ENCODE measurements around the gene FKBP7.
"Not testable (repeated sequence)": the region's sequence is repeated elsewhere in the genome, so short reads cannot be mapped to it uniquely, and the experiment has no call there.

FKBP7 gene, protein sequence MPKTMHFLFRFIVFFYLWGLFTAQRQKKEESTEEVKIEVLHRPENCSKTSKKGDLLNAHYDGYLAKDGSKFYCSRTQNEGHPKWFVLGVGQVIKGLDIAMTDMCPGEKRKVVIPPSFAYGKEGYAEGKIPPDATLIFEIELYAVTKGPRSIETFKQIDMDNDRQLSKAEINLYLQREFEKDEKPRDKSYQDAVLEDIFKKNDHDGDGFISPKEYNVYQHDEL

DNA sequence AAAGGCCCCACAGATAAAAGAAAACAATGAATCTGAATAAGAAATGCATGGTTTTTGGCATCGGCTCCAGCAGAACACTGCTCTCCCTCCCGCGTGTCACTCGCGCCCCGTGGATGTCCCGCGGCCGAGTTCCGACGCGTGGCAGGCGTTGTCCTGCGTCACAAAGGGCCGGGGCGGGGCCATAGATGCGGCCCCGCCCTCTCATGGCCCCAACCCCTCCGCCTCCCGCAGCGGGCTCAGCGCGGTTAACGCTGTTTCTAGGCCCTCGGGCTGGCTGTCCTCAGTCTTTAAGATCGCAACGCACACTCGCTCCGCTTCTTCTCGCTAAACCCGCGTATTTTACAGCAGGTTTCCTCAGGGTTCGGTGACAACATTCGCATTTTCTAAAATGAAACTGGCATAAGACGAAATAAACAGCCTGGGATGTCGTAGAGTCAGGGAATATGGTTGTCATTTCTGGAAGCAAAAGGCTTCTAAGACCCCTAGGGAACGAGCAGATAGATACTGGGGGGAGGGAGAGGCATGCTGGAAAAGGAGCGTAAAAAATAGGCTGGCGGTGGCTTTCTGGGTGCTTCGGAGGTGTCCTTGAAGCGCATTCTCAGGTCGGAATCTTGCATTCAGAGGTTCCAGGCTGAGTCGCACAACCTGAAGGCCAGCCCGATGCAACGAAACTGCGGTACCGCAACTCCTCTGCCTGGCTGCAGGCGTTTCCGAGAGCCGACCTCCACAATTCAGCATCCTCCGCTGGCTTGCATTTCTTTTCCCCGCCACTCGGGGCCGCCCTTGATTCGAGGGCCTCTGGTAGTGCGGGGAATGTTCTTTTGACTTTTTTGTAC, at the start of gene FKBP7:
Gene FKBP7, minus strand, starts transcription at position 162 of the 836 bp plus-strand sequence. Its CDS starts 101 bp downstream, at position 61.
- DNase-seq: peak; percentile 84 to 89

DNA sequence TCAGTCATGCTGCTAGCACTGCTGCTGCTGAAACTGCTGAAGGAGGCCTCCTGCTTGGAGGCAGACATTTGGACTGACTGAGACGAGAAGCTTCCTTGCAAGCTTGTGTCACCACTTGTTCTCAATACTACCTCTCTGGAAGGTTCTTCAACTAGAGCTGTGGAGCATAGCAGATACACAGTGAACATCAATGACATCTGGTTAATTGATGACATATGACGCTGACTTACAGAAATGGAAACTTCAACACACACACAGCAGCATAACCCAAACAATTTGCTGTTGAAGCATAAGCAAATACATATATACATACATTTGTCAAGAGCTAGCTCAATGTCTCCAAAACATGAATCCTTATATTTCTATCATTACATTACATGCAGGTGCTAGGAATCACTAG, 49.2 kb upstream of the FKBP7 start:
- no peak for DNase-seq

DNA sequence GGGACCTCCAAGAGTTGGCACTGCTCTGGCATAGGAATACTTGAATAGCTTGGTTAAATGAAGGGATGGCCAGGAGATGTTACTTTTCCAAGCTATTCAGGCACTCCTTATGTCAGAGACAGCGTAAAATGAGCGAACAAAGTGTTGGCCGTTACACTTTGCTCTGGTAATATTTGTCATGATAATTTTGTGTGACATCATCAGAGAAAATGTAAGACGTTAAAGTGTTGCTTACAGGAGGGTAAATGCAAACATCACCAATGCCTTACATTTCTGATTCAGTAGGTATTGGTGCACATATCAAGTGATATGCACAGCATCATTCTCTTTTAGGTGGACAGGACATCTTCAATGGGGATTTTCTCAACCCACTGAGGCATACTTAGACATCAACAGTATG, 47.9 kb upstream of the FKBP7 start:
- DNase-seq: no peak

DNA sequence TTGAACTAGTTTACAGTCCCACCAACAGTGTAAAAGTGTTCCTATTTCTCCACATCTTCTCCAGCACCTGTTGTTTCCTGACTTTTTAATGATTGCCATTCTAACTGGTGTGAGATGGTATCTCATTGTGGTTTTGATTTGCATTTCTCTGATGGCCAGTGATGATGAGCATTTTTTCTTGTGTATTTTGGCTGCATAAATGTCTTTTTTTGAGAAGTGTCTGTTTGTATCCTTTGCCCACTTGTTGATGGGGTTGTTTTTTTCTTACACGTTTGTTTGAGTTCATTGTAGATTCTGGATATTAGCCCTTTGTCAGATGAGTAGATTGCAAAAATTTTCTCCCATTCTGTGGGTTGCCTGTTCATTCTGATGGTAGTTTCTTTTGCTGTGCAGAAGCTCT, 47.1 kb upstream of the FKBP7 start:
- not testable (repeated sequence) for DNase-seq

DNA sequence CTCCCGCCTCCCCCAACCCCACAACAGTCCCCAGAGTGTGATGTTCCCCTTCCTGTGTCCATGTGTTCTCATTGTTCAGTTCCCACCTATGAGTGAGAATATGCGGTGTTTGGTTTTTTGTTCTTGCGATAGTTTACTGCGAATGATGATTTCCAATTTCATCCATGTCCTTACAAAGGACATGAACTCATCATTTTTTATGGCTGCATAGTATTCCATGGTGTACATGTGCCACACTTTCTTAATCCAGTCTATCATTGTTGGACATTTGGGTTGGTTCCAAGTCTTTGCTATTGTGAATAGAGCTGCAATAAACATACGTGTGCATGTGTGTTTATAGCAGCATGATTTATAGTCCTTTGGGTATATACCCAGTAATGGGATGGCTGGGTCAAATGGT, 46.6 kb upstream of the FKBP7 start:
- not testable (repeated sequence) for DNase-seq

DNA sequence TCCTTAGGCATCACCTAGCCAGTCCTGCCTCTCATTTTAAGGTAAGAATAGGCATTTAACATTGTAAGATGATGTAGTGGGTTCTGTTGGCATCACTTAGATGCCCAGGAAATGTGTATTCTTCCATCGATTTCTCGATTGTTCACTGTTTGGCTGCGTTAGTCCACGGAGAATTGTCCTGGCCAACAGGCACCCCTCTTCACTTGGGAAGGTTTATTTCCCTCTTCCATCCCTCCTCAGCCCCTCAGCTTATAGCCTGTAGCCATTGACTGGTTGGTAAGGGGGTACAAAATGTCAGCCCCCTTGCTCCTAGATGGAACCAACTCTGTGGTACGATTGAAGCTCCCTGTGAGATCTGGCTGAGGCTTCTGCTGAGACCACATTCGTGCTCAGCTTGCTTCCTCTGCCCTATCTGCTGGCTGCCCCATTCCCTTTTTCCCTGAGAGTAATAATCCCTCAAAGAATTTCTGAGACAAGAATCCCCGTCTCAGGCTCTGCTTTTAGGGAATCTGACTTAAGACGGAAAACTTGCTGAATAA, 45.3 kb upstream of the FKBP7 start:
- no peak for DNase-seq

DNA sequence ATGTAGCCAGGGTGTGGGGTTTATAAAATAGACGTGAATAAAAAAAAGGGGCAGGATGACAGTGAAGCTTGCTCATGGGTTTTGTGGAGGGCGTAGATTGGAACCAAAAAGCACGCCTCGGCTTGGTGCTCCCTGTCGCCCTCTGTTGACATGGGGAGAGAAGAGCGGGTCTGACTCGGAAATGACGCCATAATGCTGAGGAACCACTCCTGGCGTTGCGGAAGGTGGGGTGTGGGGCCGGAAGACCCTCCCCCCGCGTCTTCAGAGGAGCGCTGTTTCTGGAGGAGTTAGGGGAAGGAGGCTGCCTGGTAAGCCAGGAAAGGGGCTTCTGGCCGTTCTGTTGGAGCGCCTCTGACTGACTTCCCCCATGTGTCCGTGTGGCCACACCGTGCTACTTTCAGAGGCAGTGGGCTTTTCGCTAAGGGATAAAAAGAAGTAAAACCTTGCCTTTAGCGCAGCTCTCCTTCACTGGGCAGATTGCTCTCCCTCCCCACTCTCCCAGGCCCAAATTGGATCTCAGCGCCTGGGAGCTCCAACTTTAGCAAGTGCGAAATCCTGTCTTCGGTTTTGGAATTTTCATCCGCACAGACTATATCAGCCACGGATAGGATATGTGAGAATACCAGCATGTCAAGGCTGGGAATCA, 44.7 kb upstream of the FKBP7 start:
- DNase-seq: peak; percentile 85 to 89

DNA sequence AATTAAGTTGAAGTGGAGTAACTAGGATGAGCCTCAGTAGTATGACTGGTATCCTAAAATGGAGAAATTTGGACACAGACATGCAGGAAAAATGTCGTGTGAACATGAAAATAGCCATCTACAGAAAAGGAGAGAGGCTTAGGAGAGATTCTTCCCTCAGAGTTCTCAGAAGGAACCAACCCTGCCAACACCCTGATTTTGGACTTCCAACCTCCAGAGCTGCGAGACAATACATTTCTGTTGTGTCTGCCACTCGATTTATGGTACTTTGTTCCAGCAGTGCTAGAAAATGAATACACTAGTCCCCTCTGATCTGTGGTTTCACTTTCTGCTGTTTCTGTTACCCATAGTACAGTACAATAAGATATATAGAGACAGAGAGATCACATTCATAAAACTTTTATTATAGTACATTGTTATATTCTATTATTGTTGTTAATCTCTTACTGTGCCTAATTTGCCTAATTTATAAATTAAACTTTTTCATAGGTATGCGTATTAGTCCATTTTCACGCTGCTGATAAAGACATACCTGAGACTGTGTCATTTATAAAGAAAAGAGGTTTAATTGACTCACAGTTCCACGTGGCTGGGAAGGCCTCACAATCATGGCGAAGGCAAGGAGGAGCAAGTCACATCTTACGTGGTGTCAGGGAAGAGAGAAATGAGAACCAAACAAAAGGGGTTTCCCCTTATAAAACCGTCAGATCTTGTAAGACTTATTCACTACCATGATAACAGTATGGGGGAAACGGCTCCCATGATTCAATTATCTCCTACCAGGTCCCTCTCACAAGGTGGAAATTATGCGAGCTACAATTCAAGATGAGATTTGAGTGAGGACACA, 43.1 kb upstream of the FKBP7 start:
- DNase-seq: no peak

DNA sequence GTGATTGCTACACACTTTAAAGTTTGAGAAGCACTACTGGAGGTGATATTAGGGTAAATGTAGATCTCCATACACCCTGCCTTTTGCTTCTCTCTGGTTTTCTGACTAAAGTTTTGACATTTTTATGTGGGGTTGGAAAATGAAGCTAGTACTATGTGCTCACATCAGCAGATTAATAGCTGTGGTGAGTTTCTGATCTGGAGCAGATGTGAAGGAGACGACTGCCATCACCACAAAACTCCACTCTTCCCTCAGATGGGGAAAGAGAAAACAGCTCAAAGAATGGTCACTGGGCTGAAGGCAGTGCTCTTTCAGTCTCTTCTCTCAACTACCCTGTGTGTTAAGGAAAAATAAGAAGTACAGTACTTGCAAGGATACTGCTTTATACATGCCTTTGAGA, 39.1 kb upstream of the FKBP7 start:
- no peak for DNase-seq

DNA sequence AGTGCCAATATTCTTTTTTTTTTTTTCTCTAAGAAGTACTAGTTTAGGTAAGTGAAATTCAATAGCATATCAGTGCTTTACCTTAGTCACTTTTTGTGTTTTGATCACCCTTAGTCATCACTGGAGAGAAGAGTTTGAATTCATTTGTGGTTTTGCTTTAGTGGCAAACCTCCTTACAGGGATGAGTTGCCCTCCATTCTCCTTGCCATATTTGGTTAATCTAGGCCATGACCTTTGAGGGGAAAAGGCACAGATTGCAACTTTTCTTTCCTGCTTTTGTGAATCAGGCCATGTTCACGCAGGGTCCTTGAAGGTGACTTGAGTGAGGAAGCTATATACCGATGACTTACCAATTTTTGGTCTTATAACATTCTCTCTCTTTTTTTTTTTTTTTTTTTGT, 36.3 kb upstream of the FKBP7 start:
- DNase-seq: peak in 1 of 2 donors; percentile 24

DNA sequence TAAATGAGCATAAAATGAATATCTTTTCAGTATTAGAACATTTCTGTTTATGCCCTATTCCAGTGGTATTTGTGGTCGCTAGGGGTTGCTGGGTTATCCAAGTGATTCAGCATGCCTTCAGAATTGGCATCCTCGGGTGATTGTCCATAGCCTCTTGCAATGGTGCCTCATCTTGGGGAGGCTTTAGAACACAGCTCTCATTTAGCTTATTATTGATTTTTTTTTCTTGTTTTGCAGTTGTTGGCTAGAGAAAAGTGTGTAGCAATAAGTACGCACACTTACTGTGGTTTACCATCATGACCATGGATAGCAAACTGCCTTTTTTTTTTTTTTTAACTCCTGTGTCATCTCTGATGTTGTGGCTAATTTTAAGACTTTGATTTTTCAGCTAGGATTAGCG, 35.5 kb upstream of the FKBP7 start:
- DNase-seq: no peak

DNA sequence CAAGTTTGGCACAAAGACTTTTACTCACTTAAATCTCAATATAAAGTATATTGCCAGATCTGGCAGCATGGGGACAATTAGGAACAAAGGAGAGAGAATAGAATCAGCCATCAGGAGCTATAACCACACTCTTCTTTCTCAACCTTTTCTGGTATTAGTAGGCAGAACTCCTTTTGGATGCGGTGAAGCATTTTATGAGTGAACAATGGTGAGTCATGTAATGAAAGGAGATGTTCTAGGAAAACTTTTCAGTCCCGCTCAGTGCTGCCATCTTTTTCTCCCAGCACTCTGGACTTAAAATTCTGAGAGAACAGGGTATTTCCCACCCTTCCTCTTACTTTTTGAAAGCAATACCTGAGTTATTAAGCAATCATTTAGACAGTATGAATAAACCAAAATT, 34.1 kb upstream of the FKBP7 start:
- DNase-seq: no peak

DNA sequence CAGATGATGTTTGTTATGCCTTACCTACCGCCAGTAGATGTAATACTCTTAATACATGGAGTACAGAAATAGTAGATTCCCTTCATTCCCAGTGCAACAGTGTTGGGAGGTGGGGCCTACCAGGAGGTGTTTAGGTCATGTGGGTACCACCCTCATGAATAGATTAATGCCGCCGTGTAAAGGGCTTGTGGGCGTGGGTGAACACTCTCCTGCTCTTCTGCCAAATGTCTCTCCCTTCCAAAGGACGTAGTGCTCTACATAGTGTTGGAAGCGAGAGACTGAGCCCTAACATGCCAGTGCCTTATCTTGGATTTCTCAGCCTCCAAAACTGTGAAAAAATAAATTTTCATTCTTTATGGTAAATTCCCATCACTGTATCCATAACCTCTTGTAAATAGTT, 32.0 kb upstream of the FKBP7 start:
- DNase-seq: no peak

DNA sequence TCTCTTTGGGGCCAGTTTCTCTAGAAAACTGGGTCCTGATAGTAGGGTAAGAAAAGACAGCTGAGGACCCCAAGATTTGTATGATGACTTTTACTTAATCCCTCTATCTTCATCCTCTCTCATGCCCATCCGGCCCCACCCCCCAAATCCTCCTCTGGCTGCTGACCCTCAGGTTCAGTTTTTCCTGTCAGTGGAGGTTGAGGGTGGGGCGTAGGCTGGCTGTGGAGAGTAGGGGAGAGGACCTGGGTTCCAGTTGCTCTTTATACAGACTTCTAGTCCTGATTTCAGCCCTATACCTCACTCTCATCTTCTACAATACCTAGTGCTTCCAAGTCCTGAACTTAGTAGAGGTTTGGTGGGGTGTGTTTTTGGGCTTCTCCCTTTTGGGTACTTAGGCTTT, 30.2 kb upstream of the FKBP7 start:
- DNase-seq: no peak

DNA sequence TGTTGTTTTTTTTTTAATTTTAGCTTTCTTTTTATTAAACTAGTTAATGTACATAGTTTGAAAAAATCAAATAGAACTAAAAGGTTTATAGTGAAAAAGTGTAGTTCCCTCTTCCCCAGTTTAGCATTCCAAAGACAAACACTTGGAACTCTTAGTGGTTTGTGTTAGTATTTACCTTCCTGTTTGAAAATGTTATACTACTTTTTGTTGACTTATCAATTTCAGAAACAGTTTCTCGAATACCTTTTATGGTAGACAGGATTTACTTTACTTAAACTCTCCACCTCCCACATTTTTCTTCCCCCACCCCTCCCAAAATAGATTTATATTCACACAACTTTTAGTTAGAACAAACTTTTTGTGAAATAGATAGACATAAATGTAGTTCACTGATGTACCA, 28.5 kb upstream of the FKBP7 start:
- DNase-seq: no peak

DNA sequence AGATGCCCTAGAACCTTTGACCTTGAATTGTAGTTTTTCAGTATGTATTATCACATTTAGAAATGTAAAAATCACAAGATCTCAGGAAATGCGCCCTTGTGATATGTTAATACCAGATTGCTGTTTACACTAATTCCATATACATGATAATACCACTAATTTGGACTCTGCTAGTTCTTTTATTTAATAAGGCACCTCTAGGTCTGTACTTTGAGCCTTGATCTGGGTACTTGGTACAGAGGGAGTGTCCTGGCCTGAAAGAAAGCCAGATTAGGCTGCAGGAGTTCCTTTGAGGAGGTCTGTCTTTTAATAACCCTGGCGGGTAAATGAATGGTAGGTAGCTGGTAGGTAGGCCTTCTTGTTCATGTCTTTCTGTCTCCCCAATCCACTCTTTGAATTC, 28.1 kb upstream of the FKBP7 start:
- DNase-seq: no peak

DNA sequence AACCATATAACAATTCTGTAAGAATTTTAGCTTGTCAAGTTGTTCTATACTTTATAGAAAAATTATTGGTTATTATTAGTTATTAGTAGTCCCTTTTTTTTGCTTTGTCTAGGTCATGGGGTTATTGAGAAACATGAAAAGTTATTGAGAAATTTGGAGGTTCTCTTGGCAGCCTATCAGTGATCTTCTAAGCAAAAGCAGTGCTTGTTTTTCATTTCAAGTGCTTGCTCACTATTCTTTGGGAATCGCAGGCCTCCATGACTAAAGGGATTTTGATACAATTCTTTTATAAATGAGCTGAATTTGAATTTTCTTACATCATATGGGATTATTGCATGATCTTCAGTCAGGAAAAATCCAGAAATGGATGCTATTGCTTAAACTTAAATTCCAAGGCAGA, 27.7 kb upstream of the FKBP7 start:
- DNase-seq: no peak

DNA sequence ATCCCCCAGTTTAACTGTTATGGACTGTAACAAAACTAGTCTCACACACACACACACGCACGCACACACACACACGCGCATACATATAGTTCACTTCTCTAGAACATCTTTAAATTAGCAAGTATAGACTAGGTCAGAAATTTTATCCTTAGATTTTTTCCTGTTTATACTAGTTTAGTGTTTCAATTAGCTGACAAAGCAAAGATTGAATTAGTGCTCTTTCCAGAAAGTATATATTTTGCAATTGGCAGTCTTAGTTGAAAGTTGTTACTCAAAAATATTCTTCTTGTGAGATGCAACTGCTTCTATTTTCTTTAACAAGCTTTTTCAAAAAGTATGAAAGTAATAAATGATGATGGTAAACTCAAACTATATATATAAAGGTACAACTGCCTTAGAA, 24.4 kb upstream of the FKBP7 start:
- DNase-seq: no peak

DNA sequence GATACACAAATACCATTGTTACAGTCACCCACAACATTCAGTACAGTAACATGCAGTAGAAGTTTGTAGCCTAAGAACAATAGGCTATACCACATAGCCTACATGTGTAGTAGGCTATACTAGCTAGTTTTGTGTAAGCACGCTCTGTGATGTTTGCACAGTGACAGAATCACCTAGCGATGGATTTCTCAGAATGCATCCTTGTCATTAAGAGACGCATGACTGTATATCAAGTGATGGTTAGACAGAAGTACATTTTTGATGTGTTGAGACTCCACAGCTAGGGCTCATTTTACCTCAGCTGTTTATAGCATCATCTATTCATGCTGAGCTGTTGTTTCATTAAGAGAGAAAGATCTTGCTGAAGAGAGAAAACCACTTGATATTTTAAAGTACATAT, 21.2 kb upstream of the FKBP7 start:
- no peak for DNase-seq

DNA sequence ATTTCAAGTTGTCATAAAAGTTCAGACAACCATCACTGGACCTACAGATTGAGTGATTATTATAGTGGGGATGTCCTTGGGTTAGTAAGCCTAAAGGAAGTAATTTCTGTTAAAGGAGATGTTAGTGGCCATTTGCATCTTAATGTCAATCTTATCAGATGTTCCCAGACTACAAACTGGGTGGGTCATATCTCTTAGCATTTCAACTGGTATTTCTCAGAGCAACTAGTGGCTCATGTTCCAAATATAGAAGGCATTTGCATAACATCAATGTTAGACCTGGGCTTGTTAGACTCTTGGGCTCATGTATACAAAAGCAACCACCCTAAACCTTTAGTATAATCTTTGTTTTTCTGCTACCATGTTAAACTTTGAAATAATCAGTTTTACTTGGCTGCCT, 19.7 kb upstream of the FKBP7 start:
- no peak for DNase-seq

DNA sequence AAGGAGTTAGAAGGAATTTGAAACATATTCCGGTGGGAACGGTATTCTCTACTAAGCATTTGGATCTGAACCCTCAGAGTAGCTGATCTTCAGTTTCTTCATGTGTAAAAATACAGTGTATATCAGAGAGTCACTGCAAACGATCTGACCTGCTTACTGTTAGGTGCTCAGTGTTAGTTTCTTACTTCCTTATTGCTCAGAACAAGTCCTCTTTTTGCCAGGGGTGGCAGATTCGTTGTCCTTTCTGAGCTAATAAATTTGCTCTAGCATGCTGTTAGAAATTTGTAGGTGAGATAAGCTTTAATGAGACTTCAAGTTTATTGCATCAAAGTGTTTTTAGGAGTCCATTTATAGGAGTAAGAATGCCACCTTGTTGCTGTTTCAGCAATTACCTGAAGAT, 17.6 kb upstream of the FKBP7 start:
- DNase-seq: no peak

DNA sequence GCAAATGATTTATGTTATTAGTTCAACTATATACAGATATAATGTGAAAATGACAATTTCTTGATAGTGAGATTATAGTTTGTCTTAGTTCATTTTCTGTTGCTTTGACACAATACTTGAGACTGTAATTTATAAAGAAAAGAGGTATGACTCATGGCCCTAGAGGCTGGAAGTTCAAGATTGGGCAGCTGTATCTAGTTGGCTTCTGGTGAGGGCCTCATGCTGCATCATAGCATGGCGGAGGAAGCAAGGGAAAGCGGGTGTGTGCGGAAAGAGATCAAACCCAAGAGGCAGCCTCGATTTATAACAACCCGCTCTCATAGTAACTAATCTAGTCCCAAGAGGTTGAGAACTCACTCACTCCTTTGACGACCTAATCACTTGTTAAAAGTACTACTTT, 13.2 kb upstream of the FKBP7 start:
- no peak for DNase-seq

DNA sequence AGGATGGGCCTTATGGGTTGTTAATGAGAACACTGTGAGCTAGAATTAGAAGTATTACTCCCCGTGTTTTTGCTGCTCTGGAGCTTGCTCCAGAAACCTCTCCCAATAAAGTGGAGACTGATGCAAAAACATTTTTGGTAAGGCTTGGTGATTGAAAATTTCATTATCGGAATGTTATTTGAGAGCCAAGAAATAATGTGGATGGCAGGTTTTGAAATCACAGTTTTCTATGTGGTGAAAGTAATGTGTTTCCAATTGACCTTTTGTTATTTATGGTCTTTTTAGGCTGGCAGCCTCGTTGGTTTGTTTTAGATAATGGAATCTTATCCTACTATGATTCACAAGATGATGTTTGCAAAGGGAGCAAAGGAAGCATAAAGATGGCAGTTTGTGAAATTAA, 7.0 kb upstream of the FKBP7 start:
- no peak for DNase-seq
